Astrocyte (in vitro differentiated cells and primary cell): ENCODE data around the gene VWA8.

Experiments used
- EZH2 ChIP-seq: IDR thresholded peaks from 2 replicates; pipeline ENCODE4 v1.6.1; 2012; ENCODE audit warnings: mild to moderate bottlenecking, low read length, inconsistent platforms; ENCODE audit not compliant: insufficient read depth
- TF ChIP-seq, protein P1 (sequence below): IDR thresholded peaks from 2 replicates; pipeline ENCODE4 v1.5.1; 2011; ENCODE audit warnings: low read depth, mild to moderate bottlenecking, inconsistent platforms, low read length, moderate library complexity; ENCODE audit not compliant: insufficient read depth

DNA sequence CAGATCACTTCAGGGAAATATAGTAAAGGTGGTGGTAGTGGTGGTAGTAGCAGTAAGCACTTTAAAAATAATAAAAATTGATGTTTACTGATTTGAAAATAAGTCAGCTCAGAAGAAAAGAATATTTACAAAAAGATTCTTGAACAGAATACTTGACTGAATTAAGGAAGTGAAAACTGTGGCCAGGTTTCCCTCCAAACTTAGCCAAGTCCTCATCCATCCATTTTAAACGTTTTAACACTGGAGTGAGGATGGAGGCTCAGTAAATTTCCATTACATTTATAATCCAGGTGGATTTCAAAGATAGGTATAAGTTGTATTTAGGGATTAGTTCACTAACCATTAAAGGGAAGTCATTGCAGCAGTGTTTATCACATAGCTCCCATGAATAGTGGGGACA is 282.1 kb downstream of the VWA8 start:
- TF ChIP-seq, protein P1, sequence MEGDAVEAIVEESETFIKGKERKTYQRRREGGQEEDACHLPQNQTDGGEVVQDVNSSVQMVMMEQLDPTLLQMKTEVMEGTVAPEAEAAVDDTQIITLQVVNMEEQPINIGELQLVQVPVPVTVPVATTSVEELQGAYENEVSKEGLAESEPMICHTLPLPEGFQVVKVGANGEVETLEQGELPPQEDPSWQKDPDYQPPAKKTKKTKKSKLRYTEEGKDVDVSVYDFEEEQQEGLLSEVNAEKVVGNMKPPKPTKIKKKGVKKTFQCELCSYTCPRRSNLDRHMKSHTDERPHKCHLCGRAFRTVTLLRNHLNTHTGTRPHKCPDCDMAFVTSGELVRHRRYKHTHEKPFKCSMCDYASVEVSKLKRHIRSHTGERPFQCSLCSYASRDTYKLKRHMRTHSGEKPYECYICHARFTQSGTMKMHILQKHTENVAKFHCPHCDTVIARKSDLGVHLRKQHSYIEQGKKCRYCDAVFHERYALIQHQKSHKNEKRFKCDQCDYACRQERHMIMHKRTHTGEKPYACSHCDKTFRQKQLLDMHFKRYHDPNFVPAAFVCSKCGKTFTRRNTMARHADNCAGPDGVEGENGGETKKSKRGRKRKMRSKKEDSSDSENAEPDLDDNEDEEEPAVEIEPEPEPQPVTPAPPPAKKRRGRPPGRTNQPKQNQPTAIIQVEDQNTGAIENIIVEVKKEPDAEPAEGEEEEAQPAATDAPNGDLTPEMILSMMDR, result no peak
- TF ChIP-seq EZH2, result no peak
